Measurements from ENCODE around the gene AKNA. TPM values are rescaled to one million over a fixed set of nuclear protein-coding genes. Genes with fewer than 3 reads are reported as not detected.

The AKNA gene
- total RNA-seq, 1 experiment from 2014 or later, result 29.3 TPM

DNA sequence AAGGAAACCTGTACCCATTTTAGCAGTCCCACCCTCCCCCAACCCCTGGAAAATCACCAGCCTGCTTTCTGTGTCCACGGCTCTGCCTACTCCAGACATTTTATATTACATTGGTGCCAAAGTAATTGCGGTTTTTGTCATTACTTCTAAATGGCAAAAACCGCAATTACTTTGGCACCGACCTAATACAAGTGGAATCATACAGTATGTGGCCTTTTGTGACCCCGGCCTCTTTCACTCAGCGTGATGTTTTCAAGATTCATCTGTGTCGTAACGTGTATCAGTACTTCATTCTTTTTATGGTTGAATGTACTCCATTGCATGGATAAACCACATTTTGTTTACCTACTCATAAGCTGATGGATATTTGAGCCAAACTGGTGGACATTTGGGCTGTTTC, 74.6 kb downstream of the AKNA start (continued):
- TF ChIP-seq, protein P1, sequence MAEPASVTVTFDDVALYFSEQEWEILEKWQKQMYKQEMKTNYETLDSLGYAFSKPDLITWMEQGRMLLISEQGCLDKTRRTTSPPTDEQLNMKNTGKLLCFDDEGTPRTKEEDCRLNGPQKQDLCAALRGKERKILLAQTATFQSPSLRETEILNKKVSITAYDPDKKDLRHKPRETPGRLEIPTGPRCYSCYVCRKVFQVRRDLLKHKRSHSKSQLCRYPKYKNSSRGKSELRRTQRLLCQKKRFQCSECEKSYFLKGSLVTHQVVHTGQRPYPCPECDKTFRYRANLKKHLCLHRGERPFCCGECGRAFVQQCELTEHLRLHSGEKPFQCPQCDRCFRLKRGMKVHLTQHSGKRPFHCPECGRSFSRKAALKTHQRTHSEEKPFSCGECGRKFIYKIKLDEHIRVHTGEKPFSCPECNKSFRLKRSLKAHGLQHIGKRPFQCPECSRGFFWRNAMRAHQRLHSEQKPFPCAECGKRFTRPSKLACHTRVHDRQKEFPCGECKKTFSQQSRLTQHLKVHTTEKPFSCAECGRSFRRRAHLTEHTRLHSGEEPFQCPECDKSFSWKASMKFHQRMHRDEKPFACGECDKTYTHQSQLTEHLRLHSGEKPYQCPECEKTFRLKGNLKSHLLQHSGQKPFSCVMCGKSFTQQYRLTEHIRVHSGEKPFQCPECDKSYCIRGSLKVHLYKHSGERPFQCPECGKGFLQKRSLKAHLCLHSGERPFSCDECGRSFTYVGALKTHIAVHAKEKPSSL (CRISPR knock-in tag; conservative IDR thresholded peaks at IDR 0.05), result no peak
- TF ChIP-seq, protein P2, sequence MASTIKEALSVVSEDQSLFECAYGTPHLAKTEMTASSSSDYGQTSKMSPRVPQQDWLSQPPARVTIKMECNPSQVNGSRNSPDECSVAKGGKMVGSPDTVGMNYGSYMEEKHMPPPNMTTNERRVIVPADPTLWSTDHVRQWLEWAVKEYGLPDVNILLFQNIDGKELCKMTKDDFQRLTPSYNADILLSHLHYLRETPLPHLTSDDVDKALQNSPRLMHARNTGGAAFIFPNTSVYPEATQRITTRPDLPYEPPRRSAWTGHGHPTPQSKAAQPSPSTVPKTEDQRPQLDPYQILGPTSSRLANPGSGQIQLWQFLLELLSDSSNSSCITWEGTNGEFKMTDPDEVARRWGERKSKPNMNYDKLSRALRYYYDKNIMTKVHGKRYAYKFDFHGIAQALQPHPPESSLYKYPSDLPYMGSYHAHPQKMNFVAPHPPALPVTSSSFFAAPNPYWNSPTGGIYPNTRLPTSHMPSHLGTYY (CRISPR knock-in tag; IDR thresholded peaks at IDR 0.05), result no peak
- no peak for TF ChIP-seq IRF2 (CRISPR knock-in tag; IDR thresholded peaks at IDR 0.05; ENCODE audit: borderline replicate concordance, low read depth)
- TF ChIP-seq GABPB1 (CRISPR knock-in tag; IDR thresholded peaks at IDR 0.05), result no peak
- TF ChIP-seq CBFB (CRISPR knock-in tag; IDR thresholded peaks at IDR 0.05; ENCODE audit: low read depth), result no peak
- no peak for TF ChIP-seq ESRRA (CRISPR knock-in tag; IDR thresholded peaks at IDR 0.05; ENCODE audit: borderline replicate concordance)

DNA sequence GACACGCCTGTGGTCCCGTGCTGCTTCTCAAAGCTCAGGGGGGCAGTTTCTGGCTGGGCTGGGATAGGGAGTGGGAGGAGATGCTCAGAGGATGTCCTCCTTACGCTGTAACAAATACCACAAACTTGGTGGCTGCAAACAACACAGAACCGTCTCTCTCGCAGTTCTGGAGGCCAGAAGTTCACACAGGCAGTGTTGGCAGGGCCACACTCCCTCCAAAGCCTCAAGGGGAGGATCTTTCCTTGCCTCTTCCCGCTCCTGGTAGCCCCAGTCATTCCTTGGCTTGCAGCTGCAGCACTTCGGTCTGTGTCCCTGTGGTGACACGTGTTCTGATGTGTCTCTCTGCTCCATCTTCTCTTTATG, 75.3 kb downstream of the AKNA start:
- no peak for DNase-seq (ENCODE audit: low spot score)
- no peaks in the 10 kb centered on the region; the same call in 1 of the 2 replicates for H3K27me3 Mint-ChIP-seq (ENCODE audit: low read depth)

More for the DNA sequence above, 75.3 kb downstream of the AKNA start:
- no peak overlapping the region; the same call in 1 of the 2 replicates for H3K27ac Mint-ChIP-seq
- peaks cover 7% of the 10 kb centered on the region; the same call in 1 of the 2 replicates for H3K36me3 Mint-ChIP-seq
- H3K9me3 Mint-ChIP-seq, result peaks cover 5% of the 10 kb centered on the region; the same call in 1 of the 2 replicates
- H3K4me1 Mint-ChIP-seq, result 0 out of 2 replicates have a peak, but pooled peaks cover 3% of the 10 kb centered on the region
- no peak overlapping the region for H3K4me3 Mint-ChIP-seq
- TF ChIP-seq, protein P2 (CRISPR knock-in tag; IDR thresholded peaks at IDR 0.05), result no peak
- TF ChIP-seq NFATC4 (CRISPR knock-in tag; IDR thresholded peaks at IDR 0.05) (no peak), MXD4 (CRISPR knock-in tag; IDR thresholded peaks at IDR 0.05; ENCODE audit: borderline replicate concordance) (no peak), ESRRA (CRISPR knock-in tag; IDR thresholded peaks at IDR 0.05; ENCODE audit: borderline replicate concordance) (no peak), ELF4 (CRISPR knock-in tag; IDR thresholded peaks at IDR 0.05; ENCODE audit: low read depth) (no peak), OVOL2 (CRISPR knock-in tag; IDR thresholded peaks at IDR 0.05; ENCODE audit: borderline replicate concordance) (no peak), KAT7 (CRISPR knock-in tag; IDR thresholded peaks at IDR 0.05; ENCODE audit: borderline replicate concordance) (no peak), SMAD4 (CRISPR knock-in tag; IDR thresholded peaks at IDR 0.05) (no peak)
- TF ChIP-seq, protein P1 (CRISPR knock-in tag; conservative IDR thresholded peaks at IDR 0.05), result no peak
- TF ChIP-seq, protein P3, sequence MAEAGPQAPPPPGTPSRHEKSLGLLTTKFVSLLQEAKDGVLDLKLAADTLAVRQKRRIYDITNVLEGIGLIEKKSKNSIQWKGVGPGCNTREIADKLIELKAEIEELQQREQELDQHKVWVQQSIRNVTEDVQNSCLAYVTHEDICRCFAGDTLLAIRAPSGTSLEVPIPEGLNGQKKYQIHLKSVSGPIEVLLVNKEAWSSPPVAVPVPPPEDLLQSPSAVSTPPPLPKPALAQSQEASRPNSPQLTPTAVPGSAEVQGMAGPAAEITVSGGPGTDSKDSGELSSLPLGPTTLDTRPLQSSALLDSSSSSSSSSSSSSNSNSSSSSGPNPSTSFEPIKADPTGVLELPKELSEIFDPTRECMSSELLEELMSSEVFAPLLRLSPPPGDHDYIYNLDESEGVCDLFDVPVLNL (CRISPR knock-in tag; IDR thresholded peaks at IDR 0.05; ENCODE audit: borderline replicate concordance, low read depth), result no peak
- TF ChIP-seq, protein P4, sequence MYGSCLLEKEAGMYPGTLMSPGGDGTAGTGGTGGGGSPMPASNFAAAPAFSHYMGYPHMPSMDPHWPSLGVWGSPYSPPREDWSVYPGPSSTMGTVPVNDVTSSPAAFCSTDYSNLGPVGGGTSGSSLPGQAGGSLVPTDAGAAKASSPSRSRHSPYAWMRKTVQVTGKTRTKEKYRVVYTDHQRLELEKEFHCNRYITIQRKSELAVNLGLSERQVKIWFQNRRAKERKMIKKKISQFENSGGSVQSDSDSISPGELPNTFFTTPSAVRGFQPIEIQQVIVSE (CRISPR knock-in tag; IDR thresholded peaks at IDR 0.05; ENCODE audit: borderline replicate concordance), result no peak
- CTCF ChIA-PET, result no interaction called here
- POLR2A ChIA-PET, result no interaction called here
- ATAC-seq, result no peak
